ENCODE measurements around the gene RBM25.

DNA sequence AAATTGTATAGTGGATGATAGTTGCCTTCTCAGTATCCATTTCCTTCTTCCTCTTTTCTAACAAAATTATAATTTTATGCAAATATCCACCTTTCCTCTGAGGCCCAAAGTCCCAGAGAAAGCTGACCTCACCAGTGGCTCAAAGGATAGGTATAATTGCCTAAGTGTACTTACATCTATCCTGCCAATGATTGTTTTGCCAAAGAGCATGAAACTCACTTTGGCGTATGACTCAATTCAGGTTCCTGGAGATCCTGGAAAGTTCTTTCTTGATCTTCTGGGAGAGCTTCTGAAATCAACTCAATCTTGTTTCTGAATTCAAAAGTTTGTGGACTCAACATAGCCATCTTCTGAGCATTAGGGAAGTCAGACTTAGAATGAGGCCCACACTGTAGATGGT is 10.5 kb upstream of the RBM25 start:
- TF ChIP-seq EZH2phosphoT487 (IDR thresholded peaks at IDR 0.05; ENCODE audit: insufficient read depth, low read depth) (no peak), EZH2 (IDR thresholded peaks at IDR 0.05; ENCODE audit: insufficient read depth, poor library complexity, severe bottlenecking) (no peak)

Data from GM23248 (cell line).